WTC11 (cell line): ENCODE results near the gene ALDOA. TPM values are rescaled to one million over a fixed set of nuclear protein-coding genes. Genes with fewer than 3 reads are reported as not detected.
A peak's percentile ranks its signal among the peaks of the same experiment; 100 is the strongest.

Experiments
- ATAC-seq: fragments of 200-7000 bp; cut with Tn5 transposase; 2 replicates; pipeline ENCODE4 v1.10.0; 2021; ENCODE audit warnings: mild to moderate bottlenecking, moderate library complexity
- CTCF ChIA-PET: fragments of 300-600 bp; sonication (Branson Sonifier 250); formaldehyde crosslinking; loops from one replicate; lab custom pipeline; 2021; ENCODE audit warnings: antibody characterized with exemption; lab: Charles Lee
- POLR2A ChIA-PET: fragments of 350-600 bp; sonication (Branson Sonifier 250); formaldehyde crosslinking; loops from one replicate; lab custom pipeline; 2021; ENCODE audit warnings: antibody characterized with exemption; lab: Charles Lee
- DNase-seq: peaks from one replicate; pipeline ENCODE4 v3.0.0; 2021; ENCODE audit warnings: low spot score
- H3K27ac Mint-ChIP-seq: 2 replicates; pipeline ENCODE4 v1.8.0; 2021; ENCODE audit warnings: mixed read lengths
- H3K27me3 Mint-ChIP-seq: 2 replicates; pipeline ENCODE4 v1.8.0; 2021; ENCODE audit warnings: low read depth, mild to moderate bottlenecking, moderate library complexity, mixed read lengths
- H3K36me3 Mint-ChIP-seq: 2 replicates; pipeline ENCODE4 v1.8.0; 2021; ENCODE audit warnings: mixed read lengths
- H3K4me1 Mint-ChIP-seq: 2 replicates; pipeline ENCODE4 v1.8.0; 2022; ENCODE audit warnings: mixed read lengths
- H3K4me3 Mint-ChIP-seq: 2 replicates; pipeline ENCODE4 v1.8.0; 2021; ENCODE audit warnings: mild to moderate bottlenecking, moderate library complexity, mixed read lengths
- H3K9me3 Mint-ChIP-seq: 2 replicates; pipeline ENCODE4 v1.8.0; 2021; ENCODE audit warnings: mixed read lengths
- ARID4B ChIP-seq: sonication (generic); formaldehyde crosslinking; IDR thresholded peaks from 2 replicates; pipeline ENCODE4 v1.8.0; 2023; ENCODE audit warnings: missing genetic modification reagents, mild to moderate bottlenecking, borderline replicate concordance
- ATF2 ChIP-seq: sonication (generic); formaldehyde crosslinking; IDR thresholded peaks from 2 replicates; pipeline ENCODE4 v1.8.1; 2022; ENCODE audit warnings: low read depth, missing genetic modification reagents, borderline replicate concordance
- ATF6 ChIP-seq: sonication (generic); formaldehyde crosslinking; IDR thresholded peaks from 2 replicates; pipeline ENCODE4 v1.8.1; 2023; ENCODE audit warnings: mild to moderate bottlenecking, missing genetic modification reagents
- E2F5 ChIP-seq: sonication (generic); formaldehyde crosslinking; IDR thresholded peaks from 2 replicates; pipeline ENCODE4 v1.8.1; 2022; ENCODE audit warnings: mild to moderate bottlenecking, moderate library complexity, missing genetic modification reagents
- ESRRA ChIP-seq: sonication (generic); formaldehyde crosslinking; IDR thresholded peaks from 2 replicates; pipeline ENCODE4 v1.8.1; 2022; ENCODE audit warnings: mild to moderate bottlenecking, missing genetic modification reagents, borderline replicate concordance
- IRF1 ChIP-seq: sonication (generic); formaldehyde crosslinking; IDR thresholded peaks from 2 replicates; pipeline ENCODE4 v1.8.0; 2023; ENCODE audit warnings: missing genetic modification reagents
- NR1H2 ChIP-seq: sonication (generic); formaldehyde crosslinking; IDR thresholded peaks from 2 replicates; pipeline ENCODE4 v1.9.0; 2021; ENCODE audit warnings: mild to moderate bottlenecking, moderate library complexity, missing genetic modification reagents
- SP1 ChIP-seq: sonication (generic); formaldehyde crosslinking; conservative IDR thresholded peaks from 2 replicates; pipeline ENCODE4 v1.8.1; 2022; ENCODE audit warnings: missing genetic modification reagents
- TCF7 ChIP-seq: sonication (generic); formaldehyde crosslinking; IDR thresholded peaks from 2 replicates; pipeline ENCODE4 v1.8.0; 2022; ENCODE audit warnings: mild to moderate bottlenecking, low read depth, missing genetic modification reagents, moderate library complexity
- TP53 ChIP-seq: sonication (generic); formaldehyde crosslinking; IDR thresholded peaks from 2 replicates; pipeline ENCODE4 v1.8.1; 2023; ENCODE audit warnings: mild to moderate bottlenecking, missing genetic modification reagents
- ZBTB21 ChIP-seq: sonication (generic); formaldehyde crosslinking; IDR thresholded peaks from 2 replicates; pipeline ENCODE4 v1.8.1; 2023; ENCODE audit warnings: mild to moderate bottlenecking, missing genetic modification reagents, borderline replicate concordance
- ZNF219 ChIP-seq: sonication (generic); formaldehyde crosslinking; IDR thresholded peaks from 2 replicates; pipeline ENCODE4 v1.8.0; 2023; ENCODE audit warnings: missing genetic modification reagents, mild to moderate bottlenecking, borderline replicate concordance
- total RNA-seq: library from RNA; stranded (reverse); gene quantifications from 3 replicates; pipeline ENCODE4 v1.2.3, GENCODE V29; 2021
- TF ChIP-seq, protein P1 (sequence below): sonication (generic); formaldehyde crosslinking; IDR thresholded peaks from 2 replicates; pipeline ENCODE4 v1.8.0; 2022; ENCODE audit warnings: mild to moderate bottlenecking, missing genetic modification reagents
- TF ChIP-seq, protein P2 (sequence below): sonication (generic); formaldehyde crosslinking; IDR thresholded peaks from 2 replicates; pipeline ENCODE4 v1.8.1; 2022; ENCODE audit warnings: mild to moderate bottlenecking, missing genetic modification reagents, moderate library complexity, borderline replicate concordance
- TF ChIP-seq, protein P3 (sequence below): sonication (generic); formaldehyde crosslinking; IDR thresholded peaks from 2 replicates; pipeline ENCODE4 v1.8.1; 2023; ENCODE audit warnings: mild to moderate bottlenecking, missing genetic modification reagents, moderate library complexity
- TF ChIP-seq, protein P4 (sequence below): sonication (generic); formaldehyde crosslinking; IDR thresholded peaks from 2 replicates; pipeline ENCODE4 v1.8.1; 2023; ENCODE audit warnings: mild to moderate bottlenecking, missing genetic modification reagents
- TF ChIP-seq, protein P5 (sequence below): fragments of 250-450 bp; sonication (Bioruptor Pico); IDR thresholded peaks from 2 replicates; pipeline ENCODE4 v1.8.0; 2021; ENCODE audit warnings: mild to moderate bottlenecking
- TF ChIP-seq, protein P6 (sequence below): sonication (generic); formaldehyde crosslinking; IDR thresholded peaks from 2 replicates; pipeline ENCODE4 v1.8.0; 2022; ENCODE audit warnings: mild to moderate bottlenecking, missing genetic modification reagents

The ALDOA gene
- total RNA-seq, 1 experiment from 2014 or later = 1,537 TPM

- DNase-seq (peak; percentile 40), ATAC-seq (no peak)
- CTCF ChIA-PET = interaction anchor here (0.5 to 5.1 kb wide), 15 partner anchors 10 to 364 kb away, joined by 3 to 89 read pairs (median 5); partner anchors contain the start of genes DCTPP1, PAGR1, PPP4C and SEZ6L2
- POLR2A ChIA-PET = interaction anchor here (0.5 to 2.3 kb wide), 9 partner anchors 8 to 351 kb away, joined by 3 to 27 read pairs (median 5); partner anchors contain the start of genes HIRIP3, TBX6, TLCD3B and YPEL3
- Mint-ChIP-seq H3K4me1 (peaks cover 28% of the 10 kb centered on the region), H3K27ac (peak overlapping the region; percentile 95), H3K9me3 (no peaks in the 10 kb centered on the region), H3K27me3 (no peaks in the 10 kb centered on the region), H3K36me3 (peaks cover 45% of the 10 kb centered on the region), H3K4me3 (peak overlapping the region; percentile 96)
- TF ChIP-seq ZBTB21 (CRISPR knock-in tag) = 0 out of 2 replicates have a peak, but pooled peaks have one; percentile 5
- no peak for TF ChIP-seq ATF2 (CRISPR knock-in tag)
- TF ChIP-seq, protein P1, sequence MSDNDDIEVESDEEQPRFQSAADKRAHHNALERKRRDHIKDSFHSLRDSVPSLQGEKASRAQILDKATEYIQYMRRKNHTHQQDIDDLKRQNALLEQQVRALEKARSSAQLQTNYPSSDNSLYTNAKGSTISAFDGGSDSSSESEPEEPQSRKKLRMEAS (CRISPR knock-in tag) = 0 out of 2 replicates have a peak, but pooled peaks have one; percentile 8
- TF ChIP-seq ATF6 (CRISPR knock-in tag) = no peak
- TF ChIP-seq NR1H2 (CRISPR knock-in tag) = 0 out of 2 replicates have a peak, but pooled peaks have one; percentile 53
- TF ChIP-seq, protein P2, sequence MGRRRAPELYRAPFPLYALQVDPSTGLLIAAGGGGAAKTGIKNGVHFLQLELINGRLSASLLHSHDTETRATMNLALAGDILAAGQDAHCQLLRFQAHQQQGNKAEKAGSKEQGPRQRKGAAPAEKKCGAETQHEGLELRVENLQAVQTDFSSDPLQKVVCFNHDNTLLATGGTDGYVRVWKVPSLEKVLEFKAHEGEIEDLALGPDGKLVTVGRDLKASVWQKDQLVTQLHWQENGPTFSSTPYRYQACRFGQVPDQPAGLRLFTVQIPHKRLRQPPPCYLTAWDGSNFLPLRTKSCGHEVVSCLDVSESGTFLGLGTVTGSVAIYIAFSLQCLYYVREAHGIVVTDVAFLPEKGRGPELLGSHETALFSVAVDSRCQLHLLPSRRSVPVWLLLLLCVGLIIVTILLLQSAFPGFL (CRISPR knock-in tag) = 0 out of 2 replicates have a peak, but pooled peaks have one; percentile 73
- TF ChIP-seq, protein P3, sequence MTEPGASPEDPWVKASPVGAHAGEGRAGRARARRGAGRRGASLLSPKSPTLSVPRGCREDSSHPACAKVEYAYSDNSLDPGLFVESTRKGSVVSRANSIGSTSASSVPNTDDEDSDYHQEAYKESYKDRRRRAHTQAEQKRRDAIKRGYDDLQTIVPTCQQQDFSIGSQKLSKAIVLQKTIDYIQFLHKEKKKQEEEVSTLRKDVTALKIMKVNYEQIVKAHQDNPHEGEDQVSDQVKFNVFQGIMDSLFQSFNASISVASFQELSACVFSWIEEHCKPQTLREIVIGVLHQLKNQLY (CRISPR knock-in tag) = 0 out of 2 replicates have a peak, but pooled peaks have one; percentile 69
- peak; percentile 10; the same call in 1 of the 2 replicates for TF ChIP-seq TP53 (CRISPR knock-in tag)
- TF ChIP-seq TCF7 (CRISPR knock-in tag) = no peak
- 0 out of 2 replicates have a peak, but pooled peaks have one; percentile 67 for TF ChIP-seq IRF1 (CRISPR knock-in tag)
- TF ChIP-seq ZNF219 = 0 out of 2 replicates have a peak, but pooled peaks have one; percentile 64
- TF ChIP-seq, protein P4, sequence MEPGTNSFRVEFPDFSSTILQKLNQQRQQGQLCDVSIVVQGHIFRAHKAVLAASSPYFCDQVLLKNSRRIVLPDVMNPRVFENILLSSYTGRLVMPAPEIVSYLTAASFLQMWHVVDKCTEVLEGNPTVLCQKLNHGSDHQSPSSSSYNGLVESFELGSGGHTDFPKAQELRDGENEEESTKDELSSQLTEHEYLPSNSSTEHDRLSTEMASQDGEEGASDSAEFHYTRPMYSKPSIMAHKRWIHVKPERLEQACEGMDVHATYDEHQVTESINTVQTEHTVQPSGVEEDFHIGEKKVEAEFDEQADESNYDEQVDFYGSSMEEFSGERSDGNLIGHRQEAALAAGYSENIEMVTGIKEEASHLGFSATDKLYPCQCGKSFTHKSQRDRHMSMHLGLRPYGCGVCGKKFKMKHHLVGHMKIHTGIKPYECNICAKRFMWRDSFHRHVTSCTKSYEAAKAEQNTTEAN (CRISPR knock-in tag) = 0 out of 2 replicates have a peak, but pooled peaks have one; percentile 44
- TF ChIP-seq, protein P5, sequence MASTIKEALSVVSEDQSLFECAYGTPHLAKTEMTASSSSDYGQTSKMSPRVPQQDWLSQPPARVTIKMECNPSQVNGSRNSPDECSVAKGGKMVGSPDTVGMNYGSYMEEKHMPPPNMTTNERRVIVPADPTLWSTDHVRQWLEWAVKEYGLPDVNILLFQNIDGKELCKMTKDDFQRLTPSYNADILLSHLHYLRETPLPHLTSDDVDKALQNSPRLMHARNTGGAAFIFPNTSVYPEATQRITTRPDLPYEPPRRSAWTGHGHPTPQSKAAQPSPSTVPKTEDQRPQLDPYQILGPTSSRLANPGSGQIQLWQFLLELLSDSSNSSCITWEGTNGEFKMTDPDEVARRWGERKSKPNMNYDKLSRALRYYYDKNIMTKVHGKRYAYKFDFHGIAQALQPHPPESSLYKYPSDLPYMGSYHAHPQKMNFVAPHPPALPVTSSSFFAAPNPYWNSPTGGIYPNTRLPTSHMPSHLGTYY (CRISPR knock-in tag) = no peak
- TF ChIP-seq SP1 = no peak
- TF ChIP-seq E2F5 (CRISPR knock-in tag) = no peak
- peak; percentile 52; the same call in 1 of the 2 replicates for TF ChIP-seq ESRRA (CRISPR knock-in tag)
- TF ChIP-seq ARID4B (CRISPR knock-in tag) = 0 out of 2 replicates have a peak, but pooled peaks have one; percentile 39
- TF ChIP-seq, protein P6, sequence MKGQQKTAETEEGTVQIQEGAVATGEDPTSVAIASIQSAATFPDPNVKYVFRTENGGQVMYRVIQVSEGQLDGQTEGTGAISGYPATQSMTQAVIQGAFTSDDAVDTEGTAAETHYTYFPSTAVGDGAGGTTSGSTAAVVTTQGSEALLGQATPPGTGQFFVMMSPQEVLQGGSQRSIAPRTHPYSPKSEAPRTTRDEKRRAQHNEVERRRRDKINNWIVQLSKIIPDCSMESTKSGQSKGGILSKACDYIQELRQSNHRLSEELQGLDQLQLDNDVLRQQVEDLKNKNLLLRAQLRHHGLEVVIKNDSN (CRISPR knock-in tag) = 0 out of 2 replicates have a peak, but pooled peaks have one; percentile 17
Observed at GRCh38 chr16:30065943-30066760, 592 bp downstream of the ALDOA start.
